HCT116 (cell line): Measurements from ENCODE around the gene RALGPS1.

Source experiments
- EZH2 ChIP-seq: fragments of 200-600 bp; sonication (generic); IDR thresholded peaks from 2 replicates; pipeline ENCODE4 v1.6.1; 2017; ENCODE audit warnings: antibody characterized with exemption, mixed run types
- EZH2phosphoT487 ChIP-seq: fragments of 200-600 bp; IDR thresholded peaks from 2 replicates; pipeline ENCODE4 v1.6.1; 2018; ENCODE audit warnings: antibody characterized with exemption, borderline replicate concordance
- JUND ChIP-seq: IDR thresholded peaks from 2 replicates; pipeline ENCODE4 v1.6.1; 2012
- RAD21 ChIP-seq: IDR thresholded peaks from 2 replicates; pipeline ENCODE4 v1.6.1; 2012; ENCODE audit warnings: low read depth, mild to moderate bottlenecking
- TCF7L2 ChIP-seq: IDR thresholded peaks from 2 replicates; pipeline ENCODE4 v1.7.0; 2011; ENCODE audit warnings: borderline replicate concordance, inconsistent platforms; ENCODE audit not compliant: insufficient read depth, insufficient read length; ENCODE audit errors: extremely low read depth
- YY1 ChIP-seq: IDR thresholded peaks from 2 replicates; pipeline ENCODE4 v1.6.1; 2011; ENCODE audit warnings: low read length, low read depth, moderate library complexity, mild to moderate bottlenecking; ENCODE audit not compliant: insufficient replicate concordance; ENCODE audit errors: extremely low read depth
- TF ChIP-seq, protein P1 (sequence below), 3 experiments: fragments of 200-600 bp in 1 of 3; sonication (generic) in 1 of 3; IDR thresholded peaks in 2 of 3; conservative IDR thresholded peaks in 1 of 3; 2 replicates each; pipeline ENCODE4 v1.5.1; 2012 to 2017; ENCODE audit warnings: low read depth in 2 of 3, low read length in 2 of 3, antibody characterized with exemption in 1 of 3, borderline replicate concordance in 1 of 3, control low read depth in 1 of 3, mild to moderate bottlenecking in 1 of 3, mixed read lengths in 1 of 3, mixed run types in 1 of 3, moderate library complexity in 1 of 3; ENCODE audit not compliant: insufficient read depth in 1 of 3
- TF ChIP-seq, protein P2 (sequence below): IDR thresholded peaks from 2 replicates; pipeline ENCODE4 v1.6.1; 2011; ENCODE audit warnings: mild to moderate bottlenecking, low read length, moderate library complexity; ENCODE audit not compliant: insufficient replicate concordance; ENCODE audit errors: extremely low read depth

GRCh38 chr9:127212453-127212852, 297.9 kb downstream of the RALGPS1 start:
- TF ChIP-seq, protein P1, sequence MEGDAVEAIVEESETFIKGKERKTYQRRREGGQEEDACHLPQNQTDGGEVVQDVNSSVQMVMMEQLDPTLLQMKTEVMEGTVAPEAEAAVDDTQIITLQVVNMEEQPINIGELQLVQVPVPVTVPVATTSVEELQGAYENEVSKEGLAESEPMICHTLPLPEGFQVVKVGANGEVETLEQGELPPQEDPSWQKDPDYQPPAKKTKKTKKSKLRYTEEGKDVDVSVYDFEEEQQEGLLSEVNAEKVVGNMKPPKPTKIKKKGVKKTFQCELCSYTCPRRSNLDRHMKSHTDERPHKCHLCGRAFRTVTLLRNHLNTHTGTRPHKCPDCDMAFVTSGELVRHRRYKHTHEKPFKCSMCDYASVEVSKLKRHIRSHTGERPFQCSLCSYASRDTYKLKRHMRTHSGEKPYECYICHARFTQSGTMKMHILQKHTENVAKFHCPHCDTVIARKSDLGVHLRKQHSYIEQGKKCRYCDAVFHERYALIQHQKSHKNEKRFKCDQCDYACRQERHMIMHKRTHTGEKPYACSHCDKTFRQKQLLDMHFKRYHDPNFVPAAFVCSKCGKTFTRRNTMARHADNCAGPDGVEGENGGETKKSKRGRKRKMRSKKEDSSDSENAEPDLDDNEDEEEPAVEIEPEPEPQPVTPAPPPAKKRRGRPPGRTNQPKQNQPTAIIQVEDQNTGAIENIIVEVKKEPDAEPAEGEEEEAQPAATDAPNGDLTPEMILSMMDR (IDR thresholded peaks at IDR 0.05 in 2 of 3, conservative IDR thresholded peaks at IDR 0.05 in 1 of 3; ENCODE audit: borderline replicate concordance in 1 of 3, insufficient read depth in 1 of 3, low read depth in 2 of 3, low read length in 2 of 3), result no peak
- TF ChIP-seq RAD21, result no peak
- TF ChIP-seq JUND, result no peak
- TF ChIP-seq, protein P2, sequence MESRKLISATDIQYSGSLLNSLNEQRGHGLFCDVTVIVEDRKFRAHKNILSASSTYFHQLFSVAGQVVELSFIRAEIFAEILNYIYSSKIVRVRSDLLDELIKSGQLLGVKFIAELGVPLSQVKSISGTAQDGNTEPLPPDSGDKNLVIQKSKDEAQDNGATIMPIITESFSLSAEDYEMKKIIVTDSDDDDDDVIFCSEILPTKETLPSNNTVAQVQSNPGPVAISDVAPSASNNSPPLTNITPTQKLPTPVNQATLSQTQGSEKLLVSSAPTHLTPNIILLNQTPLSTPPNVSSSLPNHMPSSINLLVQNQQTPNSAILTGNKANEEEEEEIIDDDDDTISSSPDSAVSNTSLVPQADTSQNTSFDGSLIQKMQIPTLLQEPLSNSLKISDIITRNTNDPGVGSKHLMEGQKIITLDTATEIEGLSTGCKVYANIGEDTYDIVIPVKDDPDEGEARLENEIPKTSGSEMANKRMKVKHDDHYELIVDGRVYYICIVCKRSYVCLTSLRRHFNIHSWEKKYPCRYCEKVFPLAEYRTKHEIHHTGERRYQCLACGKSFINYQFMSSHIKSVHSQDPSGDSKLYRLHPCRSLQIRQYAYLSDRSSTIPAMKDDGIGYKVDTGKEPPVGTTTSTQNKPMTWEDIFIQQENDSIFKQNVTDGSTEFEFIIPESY, result no peak
- TF ChIP-seq YY1, result no peak
- no peak for TF ChIP-seq EZH2phosphoT487
- no peak for TF ChIP-seq EZH2
- no peak for TF ChIP-seq TCF7L2
